Amniotic stem cell (primary cell): ENCODE results near the gene DDX10.
"Not testable (repeated sequence)": the region's sequence is repeated elsewhere in the genome, so short reads cannot be mapped to it uniquely, and the experiment has no call there.

ENCODE experiments used
- DNase-seq: peaks from one replicate; lab custom pipeline; 2025; lab: John Stamatoyannopoulos, UW

Gene DDX10

DNA sequence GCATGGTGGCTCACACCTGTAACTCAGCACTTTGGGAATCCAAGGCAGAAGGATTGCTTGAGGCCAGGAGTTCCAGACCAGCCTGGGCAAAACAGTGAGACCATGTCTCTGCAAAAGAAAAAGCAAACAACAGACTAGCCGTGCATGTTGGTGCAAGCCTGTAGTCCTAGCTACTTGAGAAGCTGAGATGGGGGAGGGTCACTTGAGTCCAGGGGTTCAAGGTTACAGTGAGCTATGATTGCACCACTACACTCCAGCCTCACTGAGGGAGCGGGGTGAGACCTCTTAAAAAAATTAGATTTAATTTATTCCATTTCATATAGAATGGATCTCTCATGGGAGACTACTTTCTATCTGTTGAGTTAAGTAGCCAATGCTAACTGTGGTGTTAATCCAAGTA, 50.4 kb downstream of the DDX10 start:
- no peak for DNase-seq

DNA sequence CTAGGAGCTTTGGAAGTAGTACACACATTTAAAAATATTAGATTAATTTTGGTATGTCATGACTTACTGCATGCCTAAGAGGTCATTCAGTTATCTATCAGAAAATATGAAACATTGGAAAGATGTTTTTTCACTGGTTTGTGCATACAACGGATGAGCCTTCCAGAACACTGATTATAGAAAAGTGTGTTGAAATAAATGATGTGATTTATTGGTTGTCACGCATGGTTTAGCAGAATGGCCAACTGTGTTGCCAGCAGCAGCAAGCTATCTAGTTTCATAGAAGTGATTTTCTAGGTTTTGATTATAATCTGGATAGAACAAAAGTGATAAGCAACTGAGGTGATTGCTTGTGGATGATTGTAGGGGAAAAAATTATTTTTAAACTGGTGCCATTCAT, 53.6 kb downstream of the DDX10 start:
- no peak for DNase-seq

DNA sequence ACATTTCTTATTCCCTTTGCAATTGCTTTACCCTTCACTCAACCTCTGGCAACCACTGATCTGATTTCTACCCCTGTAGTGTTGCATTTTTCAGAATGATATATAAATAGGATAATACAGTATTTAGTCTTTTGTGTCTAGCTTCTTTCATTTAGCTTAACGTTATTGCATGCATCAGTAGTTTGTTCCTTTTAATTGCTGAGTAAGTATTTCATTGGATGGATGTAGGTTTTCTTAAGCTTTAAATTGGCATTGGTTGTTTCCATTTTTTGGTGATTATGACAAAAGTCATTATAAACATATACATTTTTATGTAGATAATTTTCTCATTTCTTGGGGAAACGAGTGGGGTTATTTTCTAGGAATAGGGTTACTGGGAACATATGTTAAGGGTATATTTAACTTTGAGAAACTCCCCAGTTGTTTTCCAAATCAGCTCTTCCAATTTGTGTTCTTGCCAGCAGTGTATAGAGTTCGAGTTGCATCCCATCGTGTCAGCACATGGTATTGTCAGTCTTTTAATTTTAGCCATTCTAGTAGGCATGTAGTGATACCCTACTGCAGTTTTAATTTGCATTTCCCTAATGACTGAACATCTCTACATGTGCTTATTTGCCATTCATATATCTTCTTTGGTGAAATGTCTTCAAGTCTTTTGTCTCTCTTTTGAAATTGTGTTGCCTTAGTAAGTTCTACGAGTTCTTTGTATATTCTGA, 60.3 kb downstream of the DDX10 start:
- DNase-seq = no peak

DNA sequence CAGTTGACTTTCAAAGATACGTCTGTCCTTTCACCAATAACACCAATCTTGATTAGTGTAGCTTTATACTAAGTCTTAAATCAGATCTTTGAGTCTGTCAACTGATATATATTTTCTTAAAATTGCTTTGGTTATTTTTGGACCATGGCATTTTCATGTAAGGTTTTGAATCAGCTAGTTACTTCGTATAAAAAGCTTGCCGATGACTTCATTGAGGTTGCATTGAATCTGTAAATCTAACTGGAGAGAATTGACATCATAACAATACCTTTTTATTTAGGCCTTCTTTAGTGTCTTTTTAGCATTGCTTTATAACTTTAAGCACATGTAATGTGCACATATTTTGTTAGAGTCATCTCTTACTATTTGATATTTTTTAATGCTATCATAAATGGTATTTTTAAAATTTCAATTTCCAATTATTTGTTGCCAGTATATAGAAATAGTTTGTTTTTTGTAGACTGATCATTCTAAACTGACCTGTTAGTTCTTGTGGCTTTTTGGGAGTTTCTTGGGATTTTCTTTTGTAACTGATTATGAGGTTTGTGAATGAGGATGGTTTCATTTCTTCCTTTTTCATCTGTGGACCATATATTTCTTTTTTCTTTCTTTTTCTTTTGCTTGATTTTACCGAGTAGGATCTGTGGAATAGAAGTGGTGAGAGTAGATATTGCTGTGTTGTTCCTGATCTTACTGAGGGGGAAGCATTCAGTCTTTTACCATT, 61.4 kb downstream of the DDX10 start:
- no peak for DNase-seq

DNA sequence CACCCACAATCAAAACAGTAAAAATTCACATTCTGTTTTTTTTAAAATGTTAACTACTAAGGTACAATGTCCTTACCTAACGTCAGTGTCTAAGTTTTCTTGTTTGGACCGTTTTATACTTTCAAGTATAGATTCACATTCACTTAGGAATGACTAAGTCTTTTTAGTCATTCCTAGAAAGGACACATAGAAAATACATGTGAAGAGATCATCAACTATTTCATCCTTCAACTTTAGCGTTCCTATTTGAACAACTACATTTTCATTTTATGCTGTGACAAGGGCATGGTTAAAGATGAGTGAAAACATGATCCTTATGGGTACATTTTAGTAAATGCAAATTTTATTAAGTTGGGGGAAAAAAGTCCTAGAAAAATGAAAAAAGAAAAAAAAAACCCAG, 62.8 kb downstream of the DDX10 start:
- no peak for DNase-seq

DNA sequence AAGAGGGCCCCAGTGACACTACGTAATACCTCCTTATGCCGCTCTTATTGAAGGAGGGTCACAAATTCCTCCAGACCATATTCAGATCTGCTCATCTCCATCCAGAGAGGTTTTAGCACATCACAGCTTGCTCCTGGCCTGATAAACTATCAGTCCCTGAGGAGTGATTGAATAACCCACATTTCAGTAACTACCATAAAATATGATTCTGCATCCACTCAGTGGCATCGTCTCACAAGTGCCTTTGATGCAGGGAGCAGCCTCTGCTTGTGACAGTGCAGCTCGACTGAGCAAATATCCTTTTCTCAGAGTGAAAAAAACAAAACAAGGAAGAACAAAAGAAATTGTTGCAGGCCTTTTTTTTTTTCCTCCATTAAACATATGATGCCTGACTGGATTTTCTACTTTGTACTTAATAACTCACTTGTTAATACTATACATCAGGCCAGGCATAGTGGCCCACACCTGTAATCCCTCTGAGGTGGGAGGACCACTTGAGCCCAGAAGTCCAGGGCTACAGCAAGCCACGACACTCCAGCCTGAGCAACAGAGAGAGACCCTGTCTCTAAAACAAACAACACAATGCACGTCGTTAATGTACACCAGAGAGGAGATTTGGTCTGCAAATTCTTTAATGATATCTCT, 64.5 kb downstream of the DDX10 start:
- no peak for DNase-seq

DNA sequence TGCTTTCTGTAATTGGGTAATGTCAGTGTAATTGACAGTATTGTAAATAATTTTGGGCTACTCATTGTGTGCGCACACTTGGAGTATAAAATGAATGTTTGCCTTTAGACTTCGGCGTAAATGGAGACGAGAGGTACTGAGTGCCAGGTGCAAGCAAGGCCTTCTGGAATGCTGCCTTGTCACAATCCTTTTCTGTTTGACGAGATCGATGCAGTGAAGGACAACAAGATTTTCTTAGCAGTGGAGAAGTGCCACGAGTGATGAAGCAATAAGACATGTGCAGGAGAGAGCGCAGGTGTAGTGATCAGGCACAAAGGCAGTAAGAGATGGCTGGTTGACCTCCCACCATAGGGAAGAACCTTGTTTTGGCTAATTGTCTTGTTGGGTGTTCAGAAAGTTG, 67.5 kb downstream of the DDX10 start:
- no peak for DNase-seq

DNA sequence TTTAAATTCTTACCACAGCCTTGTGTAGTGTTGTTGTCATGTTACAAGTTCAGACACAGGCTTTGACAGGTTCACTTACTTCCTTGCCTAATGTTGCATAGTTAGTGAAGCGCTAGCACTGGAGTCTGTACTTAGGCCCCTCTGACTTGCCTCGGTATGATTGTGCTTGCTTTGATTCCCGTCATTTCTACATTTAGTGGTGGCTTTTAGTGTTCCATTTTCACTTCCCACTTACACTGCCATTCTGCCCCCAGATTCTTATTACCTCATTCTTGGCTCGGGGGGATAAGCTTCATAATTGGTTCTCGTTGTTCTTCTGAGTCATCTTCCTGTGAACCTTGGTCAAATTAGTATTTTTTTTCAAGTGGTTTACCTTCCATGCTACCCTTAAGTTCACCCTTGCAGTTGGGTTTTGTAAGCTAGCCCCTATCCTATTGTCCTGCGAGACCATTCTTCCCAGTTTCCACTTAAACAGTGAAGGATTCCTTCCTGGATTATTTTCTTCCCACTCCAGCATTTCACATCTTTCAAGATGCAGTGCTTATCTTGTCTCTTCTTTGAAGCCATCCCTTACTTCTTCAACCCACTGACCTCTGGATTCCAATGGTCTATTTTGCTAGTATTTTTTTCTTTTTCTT, 68.7 kb downstream of the DDX10 start:
- DNase-seq = no peak

DNA sequence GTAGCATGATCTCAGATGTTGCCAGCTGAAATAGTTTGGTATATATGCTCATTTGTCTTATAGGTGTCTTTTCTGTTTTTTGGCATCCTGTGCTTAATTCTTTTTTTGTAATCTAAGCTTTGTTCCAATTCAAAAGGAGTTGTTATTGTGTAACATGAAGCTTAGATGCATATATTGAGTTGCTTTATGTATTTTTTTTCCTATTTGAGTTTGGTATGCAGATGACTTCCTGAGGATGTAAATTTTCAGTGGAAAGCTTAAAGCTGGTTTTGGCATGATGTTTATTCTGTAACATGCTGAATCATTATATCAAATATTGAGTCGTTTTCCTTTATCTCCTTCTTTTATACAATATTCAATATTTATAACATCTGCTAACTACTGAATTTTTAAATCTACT, 69.4 kb downstream of the DDX10 start:
- no peak for DNase-seq

DNA sequence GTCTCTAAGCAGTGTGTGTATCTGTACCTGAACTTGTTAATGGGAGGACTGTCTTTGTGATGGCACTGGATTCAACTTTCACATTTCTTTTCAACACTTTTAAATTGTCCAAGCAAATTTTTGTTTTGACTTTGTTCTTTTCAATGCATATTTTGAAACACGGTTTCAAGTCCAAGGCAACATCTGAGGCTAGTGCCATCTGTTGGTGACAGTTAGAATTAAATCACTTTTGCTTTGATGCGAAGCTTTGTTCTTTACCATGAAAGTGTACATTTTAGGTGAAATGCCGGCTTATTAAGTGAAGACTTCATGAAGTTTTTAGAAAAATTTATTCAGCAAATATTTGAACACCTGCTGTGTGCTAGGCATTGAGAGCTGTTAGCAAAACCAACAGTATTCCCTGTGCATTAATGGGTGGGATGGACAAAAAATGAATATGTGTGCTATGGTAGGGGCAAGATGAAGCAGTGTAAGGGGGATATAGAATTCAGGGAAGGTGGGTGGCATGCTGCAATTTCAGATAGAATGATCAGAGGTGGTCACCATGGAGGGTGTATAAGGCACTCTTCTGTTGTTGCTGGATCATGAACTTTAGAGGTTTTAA, 70.2 kb downstream of the DDX10 start:
- DNase-seq = no peak

DNA sequence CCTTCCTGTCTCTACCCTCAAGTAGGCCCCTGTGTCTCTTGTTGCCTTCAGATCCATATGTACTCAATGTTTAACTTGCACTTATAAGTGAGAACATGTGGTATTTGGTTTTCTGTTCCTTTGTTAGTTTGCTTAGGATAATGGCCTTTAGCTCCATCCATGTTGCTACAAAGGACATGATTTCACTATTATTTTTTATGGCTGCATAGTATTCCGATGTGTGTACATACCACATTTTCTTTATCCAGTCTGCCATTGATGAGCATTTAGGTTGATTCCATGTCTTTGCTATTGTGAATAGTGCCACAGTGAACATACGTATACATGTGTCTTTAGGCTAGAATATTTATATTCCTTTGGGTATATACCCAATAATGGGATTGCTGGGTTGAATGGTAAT, 75.3 kb downstream of the DDX10 start:
- DNase-seq = not testable (repeated sequence)

DNA sequence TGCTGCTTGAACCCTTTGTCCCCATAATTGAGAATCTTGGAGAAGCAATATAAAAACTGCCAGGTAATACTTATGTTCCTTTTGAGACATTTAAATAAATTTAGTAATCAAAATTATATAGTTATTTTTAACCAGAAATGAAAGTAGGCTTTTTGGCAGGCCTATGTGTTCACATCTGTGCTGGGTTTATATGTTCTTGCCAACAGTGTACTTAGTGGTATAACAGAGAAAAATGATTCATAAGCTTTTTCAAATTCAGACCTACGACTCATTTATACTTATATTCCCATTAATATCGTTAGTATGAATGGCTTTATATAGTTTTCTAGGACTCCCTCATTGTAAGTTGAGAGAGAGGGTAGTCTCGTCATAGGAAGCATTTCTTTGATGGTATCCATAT, 79.0 kb downstream of the DDX10 start:
- DNase-seq = no peak

DNA sequence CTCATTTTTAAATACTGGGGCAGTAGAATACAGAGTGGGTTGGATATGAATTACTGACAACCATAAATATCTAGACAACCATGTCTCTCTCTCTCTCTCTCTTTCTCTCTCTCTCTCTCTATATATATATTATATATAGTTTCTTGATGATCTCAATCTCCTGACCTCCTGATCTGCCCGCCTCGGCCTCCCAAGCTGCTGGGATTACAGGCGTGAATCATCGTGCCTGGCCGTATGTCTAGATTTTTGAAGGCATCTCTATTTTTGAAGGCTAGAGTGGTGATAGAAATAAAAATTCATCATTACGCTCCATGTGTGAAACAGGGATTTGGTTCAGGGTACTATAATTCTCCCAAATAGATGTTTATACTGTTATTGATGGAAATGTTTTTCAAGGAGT, 84.1 kb downstream of the DDX10 start:
- no peak for DNase-seq

DNA sequence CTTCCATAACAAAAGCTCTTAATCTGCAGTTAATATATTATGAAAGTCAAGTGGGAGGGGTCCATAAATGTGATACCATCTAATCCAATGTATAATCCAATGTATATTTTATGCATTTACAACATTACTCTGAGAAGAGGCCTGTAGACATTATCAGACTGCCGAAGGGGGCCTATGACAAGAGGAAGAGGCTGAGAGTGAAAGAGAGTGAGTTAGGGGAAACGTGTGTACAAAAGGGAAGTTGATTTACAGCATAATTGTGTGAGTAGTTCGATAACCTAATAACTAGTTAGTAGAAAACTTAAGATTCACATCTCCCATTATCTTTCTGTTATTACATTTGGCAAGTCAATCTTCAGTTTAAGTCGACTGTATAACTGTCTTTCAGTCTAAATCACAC, 86.6 kb downstream of the DDX10 start:
- DNase-seq = no peak

DNA sequence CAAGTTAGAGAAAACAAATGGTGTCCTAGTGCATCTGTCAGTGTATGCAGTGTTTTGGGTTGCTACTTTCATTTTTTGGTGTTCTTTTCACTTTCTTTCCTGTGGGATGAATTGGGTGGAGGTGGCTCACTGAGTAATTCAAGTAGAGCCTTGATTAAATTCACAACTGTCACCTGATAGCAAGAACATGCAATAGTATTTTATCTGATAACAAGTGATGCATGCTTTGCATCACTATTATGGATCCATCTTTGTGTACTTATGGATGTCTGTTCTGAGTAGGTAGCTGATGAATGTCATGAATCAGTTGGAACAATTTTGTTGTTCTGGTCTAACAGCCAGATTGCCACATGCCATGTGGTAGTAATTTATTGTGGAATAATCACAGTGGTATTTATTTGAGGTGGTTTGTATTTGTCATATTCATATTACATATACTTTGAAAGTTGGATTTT, 87.5 kb downstream of the DDX10 start:
- DNase-seq = no peak

DNA sequence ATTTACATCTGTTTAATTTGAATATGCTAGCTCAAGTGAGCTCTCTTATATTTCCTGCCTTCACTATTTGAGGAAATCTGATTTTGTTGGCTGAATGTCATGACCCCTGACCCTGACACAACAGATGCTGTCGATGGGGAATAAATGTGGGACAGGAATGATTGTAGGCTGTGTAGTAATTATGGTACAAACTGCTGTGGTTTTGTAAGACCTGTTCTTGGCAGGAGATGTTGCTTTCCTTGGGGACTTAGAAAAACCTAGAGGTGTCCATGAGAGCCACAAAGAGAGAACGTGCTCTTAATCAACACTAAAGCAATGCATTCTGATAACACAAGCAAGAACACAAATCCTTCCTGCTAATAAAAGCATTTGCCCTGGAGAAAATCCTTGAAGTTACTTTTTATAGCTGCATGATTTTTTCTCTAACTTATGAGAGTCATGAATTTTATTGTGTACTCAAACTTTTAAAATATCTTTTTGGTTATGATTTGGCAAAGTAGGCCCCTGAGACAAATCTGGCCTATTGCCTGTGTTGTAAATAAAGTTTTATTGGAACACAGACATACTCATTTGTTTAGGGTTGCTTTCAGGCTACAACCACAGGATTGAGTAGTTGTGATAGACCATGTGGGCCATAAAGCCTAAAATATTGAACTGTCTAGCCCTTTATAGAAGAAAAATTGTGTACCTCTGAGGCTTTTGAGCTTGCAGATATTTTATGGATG, 90.2 kb downstream of the DDX10 start:
- DNase-seq = no peak

DNA sequence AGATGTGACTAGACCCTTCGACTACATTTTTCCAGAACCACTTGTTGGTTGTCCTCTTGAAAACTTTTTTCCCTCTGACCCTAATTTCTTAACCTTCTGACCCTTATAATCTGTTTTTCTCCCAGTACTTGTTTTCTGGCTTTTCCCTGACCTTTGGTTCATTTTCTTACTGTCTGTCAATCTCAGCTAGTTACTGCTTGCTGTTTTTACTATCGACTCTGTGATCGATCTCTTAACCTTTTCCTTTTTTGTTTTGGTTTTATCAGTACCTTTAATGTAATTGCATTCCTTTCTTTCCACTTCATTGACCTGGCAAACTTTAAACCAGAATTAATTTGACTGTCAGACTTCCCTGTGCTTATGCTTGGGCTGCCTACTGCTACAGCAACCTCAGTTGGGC, 92.8 kb downstream of the DDX10 start:
- DNase-seq = no peak

DNA sequence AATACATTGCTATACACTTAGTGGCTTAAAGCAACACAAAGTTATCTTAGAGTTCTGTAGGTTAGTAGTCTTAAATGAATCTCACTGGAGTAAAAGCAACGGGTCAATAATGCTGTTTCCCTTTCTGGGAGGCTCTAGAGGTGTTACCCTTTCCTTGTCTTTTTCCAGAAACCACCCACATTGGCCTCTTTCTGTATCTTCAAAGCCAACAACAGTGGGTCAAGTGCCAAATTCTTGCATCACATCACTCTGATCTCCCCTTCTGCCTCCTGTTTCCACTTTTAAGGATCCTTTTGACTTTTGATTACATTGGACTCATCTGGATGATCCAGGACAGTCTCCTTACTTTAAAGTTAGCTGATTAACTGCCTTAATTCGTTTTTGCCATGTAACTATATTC, 93.6 kb downstream of the DDX10 start:
- no peak for DNase-seq

DNA sequence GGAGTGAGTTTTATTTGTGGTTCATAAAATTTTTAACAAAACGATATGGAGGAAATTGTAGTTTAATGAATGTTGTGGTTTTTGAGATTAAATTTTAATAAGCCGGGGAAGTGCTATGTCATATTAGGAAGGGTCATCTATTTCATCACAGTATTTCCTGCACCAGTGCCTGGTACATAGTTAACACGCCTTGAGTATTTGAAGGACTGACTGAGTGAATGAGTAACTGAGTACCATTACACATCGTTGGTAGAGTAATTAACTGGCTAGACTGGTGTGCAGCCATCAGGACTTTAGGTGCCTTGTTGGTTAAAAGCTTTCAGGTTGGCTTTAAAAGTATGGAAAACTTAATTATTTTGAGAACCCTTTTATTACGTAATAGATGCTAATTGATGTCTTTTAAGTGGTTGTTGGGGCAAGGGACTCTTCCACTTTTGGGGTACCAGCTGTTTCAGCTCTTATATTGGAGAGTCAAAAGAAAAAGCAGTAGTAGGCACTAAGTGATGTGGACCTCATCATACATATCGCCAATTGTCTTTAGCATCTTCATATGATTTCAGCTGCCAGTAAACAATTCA, 101.8 kb downstream of the DDX10 start:
- DNase-seq = no peak

DNA sequence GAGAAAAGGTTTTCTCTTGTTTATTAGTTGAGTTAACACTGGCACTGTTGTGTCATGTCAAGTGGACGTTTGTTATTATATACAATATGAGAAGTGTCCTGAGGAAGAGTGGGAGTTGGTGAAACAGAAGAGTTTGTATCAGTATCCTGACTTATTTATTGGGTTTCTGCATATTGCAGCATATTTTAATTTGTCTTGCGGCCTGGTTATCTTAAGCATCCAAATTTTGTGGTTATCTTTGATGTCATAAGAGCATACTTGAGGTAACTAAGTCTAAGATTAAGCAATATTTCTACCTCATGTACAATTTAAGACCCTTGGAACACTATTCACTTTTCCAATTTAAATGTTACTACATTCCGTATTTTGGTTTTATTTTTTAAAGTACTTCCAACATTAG, 103.5 kb downstream of the DDX10 start:
- no peak for DNase-seq

DNA sequence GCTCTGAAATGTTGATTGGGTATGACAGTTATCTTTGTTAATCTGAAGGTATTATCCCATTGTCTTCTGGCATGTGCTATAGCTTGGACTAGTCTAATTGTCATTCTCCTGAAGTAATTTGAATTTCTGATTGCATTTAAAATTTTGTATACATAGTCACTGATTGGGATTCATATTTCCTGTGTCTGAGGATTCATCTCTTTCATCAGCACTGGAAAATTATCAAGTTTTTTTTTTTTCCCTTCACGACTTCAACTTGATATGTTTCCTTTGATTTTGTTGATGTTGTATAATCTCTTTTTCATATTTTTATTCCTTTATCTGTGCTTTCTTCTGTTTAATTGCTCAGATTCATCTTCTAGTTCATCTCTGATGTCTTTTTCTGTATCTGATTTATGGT, 104.1 kb downstream of the DDX10 start:
- DNase-seq = no peak
